ENCODE data around the gene SIRT1. TPM values are rescaled to one million over a fixed set of nuclear protein-coding genes. Genes with fewer than 3 reads are reported as not detected.

SIRT1 gene
- total RNA-seq, 1 experiment from 2014 or later = 22.8 TPM

DNA sequence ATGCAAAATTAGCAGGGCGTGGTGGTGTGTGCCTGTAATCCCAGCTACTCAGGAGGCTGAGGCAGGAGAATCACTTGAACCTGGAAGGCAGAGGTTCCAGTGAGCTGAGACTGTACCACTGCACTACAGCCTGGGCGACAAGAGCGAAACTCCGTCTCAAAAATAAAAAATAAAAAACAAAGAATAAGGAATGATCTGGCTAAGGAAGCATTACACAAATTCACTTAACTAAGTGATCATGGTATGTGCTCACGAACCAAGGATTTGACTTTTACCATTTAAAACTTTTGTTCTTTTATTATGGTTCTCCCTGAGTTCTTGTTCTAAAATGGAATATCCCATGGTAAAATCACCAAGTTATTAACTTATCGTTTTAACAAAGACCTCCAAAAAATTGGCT is 71.2 kb downstream of the SIRT1 start (continued):
- TF ChIP-seq YY1 (IDR thresholded peaks at IDR 0.05; ENCODE audit: extremely low read depth, insufficient replicate concordance, low read depth, low read length) (no peak), ZNF274 (IDR thresholded peaks at IDR 0.05; ENCODE audit: low read depth, low read length) (no peak), ATF3 (IDR thresholded peaks at IDR 0.05) (no peak), TCF7L2 (IDR thresholded peaks at IDR 0.05; ENCODE audit: borderline replicate concordance, extremely low read depth, insufficient read depth, insufficient read length) (no peak), RAD21 (IDR thresholded peaks at IDR 0.05; ENCODE audit: low read depth) (no peak), EGR1 (IDR thresholded peaks at IDR 0.05; ENCODE audit: low read depth) (no peak)
- TF ChIP-seq, protein P1, sequence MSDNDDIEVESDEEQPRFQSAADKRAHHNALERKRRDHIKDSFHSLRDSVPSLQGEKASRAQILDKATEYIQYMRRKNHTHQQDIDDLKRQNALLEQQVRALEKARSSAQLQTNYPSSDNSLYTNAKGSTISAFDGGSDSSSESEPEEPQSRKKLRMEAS (IDR thresholded peaks at IDR 0.05) = no peak

DNA sequence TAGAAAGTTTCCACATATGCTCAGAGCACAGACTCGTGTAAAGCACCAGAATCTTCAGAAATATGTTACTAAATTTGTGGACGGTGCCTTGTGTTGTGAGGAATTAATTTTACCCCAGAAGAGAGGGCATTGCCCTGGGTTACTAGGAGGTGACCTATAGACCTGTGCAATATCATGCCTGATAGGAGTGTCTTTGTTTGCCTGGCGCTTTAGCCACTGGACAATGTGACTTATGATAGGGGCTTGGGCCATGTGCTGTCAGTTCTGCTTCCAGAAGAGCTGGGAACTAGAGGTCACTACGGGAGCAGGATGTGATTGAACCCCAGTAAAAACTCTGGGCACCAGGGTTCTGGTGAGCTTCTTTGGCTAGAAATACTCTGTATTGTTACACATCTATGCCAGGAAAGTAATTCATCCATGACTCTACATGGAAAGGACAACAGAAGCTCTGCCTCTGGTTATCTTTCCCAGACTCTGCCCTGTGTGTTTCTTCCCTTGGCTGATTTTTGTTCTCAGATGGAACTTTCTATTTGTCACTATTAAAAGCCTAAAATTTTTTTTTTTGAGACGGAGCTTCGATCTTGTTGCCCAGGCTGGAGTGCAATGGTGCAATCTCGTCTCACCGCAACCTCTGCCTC is 75.5 kb downstream of the SIRT1 start:
- no TSS peak for BruUV-seq (replicated peaks)
- Histone ChIP-seq H3K4me1 (ENCODE audit: control insufficient read depth in 1 of 2, insufficient read depth in 2 of 2, low read length in 2 of 2) (no peaks in the 10 kb centered on the region), H3K36me3 (ENCODE audit: control insufficient read depth in 1 of 2, insufficient read depth in 2 of 2, low read length in 2 of 2) (no peaks in the 10 kb centered on the region; a peak in 1 of 4 replicates), H4K20me1 (ENCODE audit: insufficient read depth) (no peaks in the 10 kb centered on the region), H3K4me2 (ENCODE audit: low read length) (no peak overlapping the region), H2AFZ (ENCODE audit: low read depth, low read length, poor library complexity, severe bottlenecking) (no peak overlapping the region), H3K9me2 (ENCODE audit: insufficient read depth) (no peaks in the 10 kb centered on the region), H3K79me2 (ENCODE audit: insufficient read depth, low read length) (no peaks in the 10 kb centered on the region), H3K9me3 (ENCODE audit: control insufficient read depth in 1 of 2, insufficient read depth in 1 of 2, low read depth in 1 of 2, low read length in 2 of 2) (no peaks in the 10 kb centered on the region), H3K27me3 (ENCODE audit: insufficient read depth, low read length) (no peaks in the 10 kb centered on the region), H3K9ac (ENCODE audit: low read length) (no peak overlapping the region), H3K4me3 (replicated peaks in 1 of 2; ENCODE audit: low read depth in 1 of 2, low read length in 2 of 2) (no peak overlapping the region), H3K27ac (ENCODE audit: low read depth, low read length) (no peak overlapping the region)
- ChIA-PET CTCF (no interaction called here), POLR2A (no interaction called here), RAD21 (ENCODE audit: low non-redundant PET in 1 of 2, low total read pairs in 2 of 2, uncharacterized antibody in 2 of 2, unreplicated experiment in 2 of 2) (no interaction called here)
- intact Hi-C loops (cut with micrococcal nuclease) = no loop called here
- ATAC-seq (no peak), DNase-seq (ENCODE audit: low read depth, low spot score) (no peak)
- TF ChIP-seq EZH2 (IDR thresholded peaks at IDR 0.05) = no peak
- no peak for TF ChIP-seq ZFX (IDR thresholded peaks at IDR 0.05)
- no peak for TF ChIP-seq SIN3A (IDR thresholded peaks at IDR 0.05; ENCODE audit: low read depth)
- TF ChIP-seq TCF7L2 (IDR thresholded peaks at IDR 0.05; ENCODE audit: borderline replicate concordance, extremely low read depth, insufficient read depth, insufficient read length) = no peak
- TF ChIP-seq RAD21 (IDR thresholded peaks at IDR 0.05; ENCODE audit: low read depth) = no peak
- TF ChIP-seq CTCF (IDR thresholded peaks at IDR 0.05 in 2 of 3, conservative IDR thresholded peaks at IDR 0.05 in 1 of 3; ENCODE audit: borderline replicate concordance in 1 of 3, insufficient read depth in 1 of 3, low read depth in 2 of 3, low read length in 2 of 3) = no peak
- no peak for TF ChIP-seq POLR2A (IDR thresholded peaks at IDR 0.05; ENCODE audit: borderline replicate concordance, extremely low read depth, insufficient read depth, insufficient read length)
- TF ChIP-seq ELF1 (IDR thresholded peaks at IDR 0.05; ENCODE audit: borderline replicate concordance, low read depth) = no peak
- no peak for TF ChIP-seq JUND (IDR thresholded peaks at IDR 0.05)
- no peak for TF ChIP-seq CBX3 (IDR thresholded peaks at IDR 0.05; ENCODE audit: low read depth)
- TF ChIP-seq SP1 (IDR thresholded peaks at IDR 0.05; ENCODE audit: low read depth) = no peak
- TF ChIP-seq EZH2phosphoT487 (IDR thresholded peaks at IDR 0.05; ENCODE audit: borderline replicate concordance) = no peak
- TF ChIP-seq, protein P1 (IDR thresholded peaks at IDR 0.05) = no peak
- no peak for TF ChIP-seq FOSL1 (IDR thresholded peaks at IDR 0.05; ENCODE audit: low read depth)

Measured in HCT116 (cell line).